Kidney (tissue), 14 donors: ENCODE measurements around the gene COPG2. TPM values are rescaled to one million over a fixed set of nuclear protein-coding genes. Genes with fewer than 3 reads are reported as not detected.

Source experiments
- DNase-seq, 5 donors: peaks; one replicate each; pipeline ENCODE4 v3.0.0-alpha.2; 2013 to 2020
- FAIRE-seq: peaks from 2 replicates; lab custom pipeline; 2012; peaks lifted over from hg19 to GRCh38; lab: Jason Lieb, UNC
- H3K27ac ChIP-seq, 2 donors: one replicate each; pipeline ENCODE4 v1.7.0; 2013; ENCODE audit warnings: low read depth in 2 of 2, low read length in 2 of 2, inconsistent platforms in 1 of 2
- H3K27me3 ChIP-seq: one replicate; pipeline ENCODE4 v1.7.1; 2013; ENCODE audit warnings: low read length, inconsistent platforms; ENCODE audit not compliant: control insufficient read depth, insufficient read depth
- H3K36me3 ChIP-seq, 3 donors: one replicate each; pipeline versions ENCODE4 v1.7.0 to v1.7.1; 2013; ENCODE audit warnings: low read length in 3 of 3, control low read depth in 1 of 3, inconsistent platforms in 1 of 3; ENCODE audit not compliant: insufficient read depth in 3 of 3, control insufficient read depth in 2 of 3
- H3K4me1 ChIP-seq, 3 donors: one replicate each; pipeline versions ENCODE4 v1.7.0 to v1.7.1; 2013; ENCODE audit warnings: low read length in 3 of 3, inconsistent platforms in 1 of 3, low read depth in 1 of 3; ENCODE audit not compliant: control insufficient read depth in 2 of 3, insufficient read depth in 2 of 3
- H3K4me3 ChIP-seq, 3 donors: one replicate each; pipeline versions ENCODE4 v1.7.0 to v1.8.1; 2013; ENCODE audit warnings: low read length in 3 of 3, control low read depth in 1 of 3, inconsistent platforms in 1 of 3
- H3K9ac ChIP-seq, 3 donors: one replicate each; pipeline versions ENCODE4 v1.7.0 to v1.7.1; 2013; ENCODE audit warnings: low read length in 3 of 3, control low read depth in 1 of 3, inconsistent platforms in 1 of 3
- H3K9me3 ChIP-seq, 3 donors: one replicate each; pipeline versions ENCODE4 v1.7.0 to v1.7.1; 2013; ENCODE audit warnings: low read length in 3 of 3, control low read depth in 1 of 3, inconsistent platforms in 1 of 3; ENCODE audit not compliant: control insufficient read depth in 2 of 3, insufficient read depth in 1 of 3
- intact Hi-C: fragments of 100-400 bp; cut with DNase I; formaldehyde crosslinking; loops from one replicate; pipeline ENCODE4 v1.11.1; 2022
- polyA plus RNA-seq: library from polyadenylated mRNA; stranded (reverse); fragments of 350-450 nt; fragmentation: Illumina TruSeq; extraction: RNeasy Lipid Tissue Mini Kit (QIAGEN cat#74804); gene quantifications from one replicate; pipeline ENCODE4 v1.2.3, GENCODE V29; 2014; ENCODE audit warnings: low read depth, low replicate concordance; ENCODE audit not compliant: insufficient read depth
- total RNA-seq: library from RNA; stranded (reverse); fragmentation: NEBNext Ultra II Directional; extraction: Animal tissue kit (Norgen Biotek cat#: 25700); gene quantifications from one replicate; pipeline ENCODE4 v1.2.1, GENCODE V29; 2021
- TF ChIP-seq, protein P1 (sequence below): IDR thresholded peaks from 3 replicates; pipeline ENCODE4 v1.5.1; 2012; ENCODE audit warnings: mild to moderate bottlenecking, moderate library complexity, borderline replicate concordance; ENCODE audit not compliant: insufficient read depth; ENCODE audit errors: extremely low read depth
- donor health status: control.
- donor health status: control.
- donor health status: control.
- donor health status: control.
- donor health status: control.
- donor health status: DM: yes; HTN: yes; CAD: no.
- donor health status: Normal renal cell carcinoma (clear cell type).

COPG2 gene
- total and polyA plus RNA-seq, 2 donors from 2014 or later: 12.6 to 27.6 TPM

DNA sequence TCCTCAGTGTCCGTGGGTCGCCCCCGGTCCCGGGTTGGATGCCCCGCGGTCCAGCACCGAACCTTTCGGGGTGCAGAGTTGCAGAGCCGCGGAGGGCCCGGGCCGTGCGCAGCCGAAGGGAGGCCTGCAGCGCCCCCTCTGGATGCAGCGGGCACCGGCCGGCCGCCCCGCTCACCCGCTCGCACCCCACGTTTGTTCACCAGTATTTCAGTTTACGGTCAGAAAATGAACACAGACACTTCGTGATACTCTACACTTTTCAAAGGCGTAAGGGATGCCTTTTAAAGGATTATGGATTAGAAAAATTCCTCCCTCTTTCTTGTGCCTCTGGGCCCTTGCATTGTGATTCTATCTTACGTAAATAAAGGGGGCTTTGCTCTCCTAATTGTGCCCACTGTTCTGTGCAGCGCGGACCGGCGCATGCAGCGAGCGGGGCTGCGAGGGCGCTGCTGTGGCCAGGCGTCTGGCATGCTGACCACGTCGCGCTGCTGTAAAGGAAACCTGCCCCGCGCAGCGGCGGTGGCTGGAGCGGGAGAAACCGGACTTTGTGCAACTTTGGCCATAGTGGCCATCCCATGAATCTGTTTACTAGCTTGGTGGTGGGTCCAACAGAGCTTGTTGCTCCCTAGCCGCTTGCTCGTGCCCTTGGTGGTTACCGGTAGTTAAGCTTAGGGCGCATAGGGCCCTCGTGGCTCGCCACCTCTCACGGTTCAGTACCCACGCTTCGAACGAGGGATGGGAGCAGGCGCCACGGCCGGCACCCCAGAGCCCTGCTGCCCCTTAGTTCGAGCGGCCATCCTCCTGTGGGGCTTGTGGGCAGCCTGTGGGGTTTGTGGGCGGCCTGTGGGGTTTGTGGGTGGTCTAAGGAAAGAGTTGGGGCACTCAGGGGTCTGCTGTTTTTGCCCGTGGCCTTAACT lies 177.4 kb downstream of the COPG2 start:
- intact Hi-C loops: no loop called here
- peaks cover 11 to 20% (median 20%) of the 10 kb centered on the region in 3 donors for H3K4me1 ChIP-seq
- TF ChIP-seq, protein P1, sequence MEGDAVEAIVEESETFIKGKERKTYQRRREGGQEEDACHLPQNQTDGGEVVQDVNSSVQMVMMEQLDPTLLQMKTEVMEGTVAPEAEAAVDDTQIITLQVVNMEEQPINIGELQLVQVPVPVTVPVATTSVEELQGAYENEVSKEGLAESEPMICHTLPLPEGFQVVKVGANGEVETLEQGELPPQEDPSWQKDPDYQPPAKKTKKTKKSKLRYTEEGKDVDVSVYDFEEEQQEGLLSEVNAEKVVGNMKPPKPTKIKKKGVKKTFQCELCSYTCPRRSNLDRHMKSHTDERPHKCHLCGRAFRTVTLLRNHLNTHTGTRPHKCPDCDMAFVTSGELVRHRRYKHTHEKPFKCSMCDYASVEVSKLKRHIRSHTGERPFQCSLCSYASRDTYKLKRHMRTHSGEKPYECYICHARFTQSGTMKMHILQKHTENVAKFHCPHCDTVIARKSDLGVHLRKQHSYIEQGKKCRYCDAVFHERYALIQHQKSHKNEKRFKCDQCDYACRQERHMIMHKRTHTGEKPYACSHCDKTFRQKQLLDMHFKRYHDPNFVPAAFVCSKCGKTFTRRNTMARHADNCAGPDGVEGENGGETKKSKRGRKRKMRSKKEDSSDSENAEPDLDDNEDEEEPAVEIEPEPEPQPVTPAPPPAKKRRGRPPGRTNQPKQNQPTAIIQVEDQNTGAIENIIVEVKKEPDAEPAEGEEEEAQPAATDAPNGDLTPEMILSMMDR: peak; percentile 34
- no peak for FAIRE-seq
- H3K27me3 ChIP-seq: no peaks in the 10 kb centered on the region
- peak overlapping the region; percentile 43 to 50 (median 46) for H3K4me3 ChIP-seq
- H3K27ac ChIP-seq: peak overlapping the region; percentile 40 to 52
- H3K9ac ChIP-seq: peak overlapping the region; percentile 4 to 14 (median 9)
- no peaks in the 10 kb centered on the region for H3K9me3 ChIP-seq
- no peaks in the 10 kb centered on the region for H3K36me3 ChIP-seq
- DNase-seq: peak; percentile 70 to 81 (median 79)

DNA sequence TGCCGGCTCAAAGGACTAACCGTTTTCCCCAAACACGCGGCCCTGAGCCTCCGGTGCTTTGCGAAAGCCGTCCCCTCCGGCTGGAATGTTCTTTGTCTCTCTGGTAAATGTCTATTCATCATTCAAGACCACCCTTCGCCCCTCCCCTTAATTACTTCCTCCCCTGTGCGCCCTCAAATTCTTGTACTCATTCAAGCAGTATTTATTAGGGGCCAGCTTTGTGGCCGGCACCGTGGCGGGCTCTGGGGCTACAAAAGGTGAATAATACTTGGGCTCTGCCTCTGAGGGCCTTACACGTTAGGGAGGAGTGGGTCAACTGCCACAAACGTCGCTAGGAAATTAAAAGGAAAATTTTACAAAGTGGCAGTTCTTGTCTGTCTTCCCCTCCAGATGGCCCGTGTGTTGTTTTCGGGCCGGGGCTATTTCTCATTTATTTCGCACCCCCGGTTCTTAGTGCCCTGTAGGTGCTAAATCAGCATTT lies 178.2 kb downstream of the COPG2 start:
- FAIRE-seq (no peak), DNase-seq (peak in 4 of 5 donors; percentile 87 to 93 (median 90))
- Histone ChIP-seq H3K4me3 (peak overlapping the region in 2 of 3 donors; percentile 7 to 31), H3K36me3 (no peaks in the 10 kb centered on the region), H3K9me3 (no peaks in the 10 kb centered on the region), H3K4me1 (peaks cover 11 to 20% (median 20%) of the 10 kb centered on the region in 3 donors), H3K27me3 (no peaks in the 10 kb centered on the region), H3K9ac (peak overlapping the region in 2 of 3 donors; percentile 4 to 27), H3K27ac (peak overlapping the region; percentile 22 to 48)
- intact Hi-C loops: no loop called here
- TF ChIP-seq, protein P1: no peak

DNA sequence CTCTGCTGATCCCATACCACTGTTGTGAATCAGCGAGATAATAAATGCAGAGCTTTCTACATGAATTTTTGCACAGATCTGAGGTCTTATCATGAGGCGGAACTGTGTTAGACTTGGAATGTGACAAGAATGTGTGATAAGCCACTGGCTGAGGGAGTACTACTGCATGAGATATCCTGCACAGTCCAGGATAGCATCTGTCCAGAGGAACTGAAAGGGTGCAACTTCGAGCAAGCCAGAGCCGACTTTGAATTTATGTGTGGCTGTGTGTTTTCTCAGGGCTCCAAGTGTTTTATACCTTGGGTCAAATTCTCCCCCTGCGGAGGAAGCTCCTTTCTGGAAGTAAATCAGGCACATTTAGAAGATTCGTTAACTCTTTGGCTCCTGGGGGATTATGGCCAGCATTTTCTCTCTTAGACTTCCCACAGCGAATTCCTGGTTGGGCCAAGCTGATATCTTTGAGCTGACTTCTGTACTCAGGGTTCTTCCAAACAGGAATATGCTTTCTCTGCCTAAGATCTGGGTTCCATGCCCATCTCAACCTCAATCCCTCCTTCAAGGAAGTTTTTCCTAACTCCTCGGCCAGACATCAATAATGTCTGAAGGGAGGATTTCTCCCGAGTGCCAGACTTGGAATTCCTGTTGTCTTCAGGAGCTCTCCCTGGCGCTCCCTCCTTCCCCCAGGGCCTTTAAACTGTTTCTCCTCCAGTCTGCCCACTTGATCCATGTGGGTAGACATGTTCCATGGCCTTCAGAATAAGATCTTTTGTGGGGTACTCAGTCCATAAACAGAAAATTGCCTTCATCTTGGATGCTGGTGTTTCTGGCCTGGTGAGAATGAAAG lies 179.2 kb downstream of the COPG2 start:
- peak overlapping the region in 2 of 3 donors; percentile 12 to 13 for H3K9ac ChIP-seq
- no peak for FAIRE-seq
- H3K27ac ChIP-seq: peak overlapping the region; percentile 32 to 48
- H3K27me3 ChIP-seq: no peaks in the 10 kb centered on the region
- TF ChIP-seq, protein P1: no peak
- intact Hi-C loops: no loop called here
- H3K9me3 ChIP-seq: no peaks in the 10 kb centered on the region
- no peaks in the 10 kb centered on the region for H3K36me3 ChIP-seq
- H3K4me3 ChIP-seq: peak overlapping the region in 1 of 3 donors; percentile 5
- peak in 4 of 5 donors; percentile 78 to 94 (median 87) for DNase-seq
- peaks cover 11 to 20% (median 17%) of the 10 kb centered on the region in 3 donors for H3K4me1 ChIP-seq
